ENCODE measurements around the gene NAP1L3.

Gene NAP1L3, protein sequence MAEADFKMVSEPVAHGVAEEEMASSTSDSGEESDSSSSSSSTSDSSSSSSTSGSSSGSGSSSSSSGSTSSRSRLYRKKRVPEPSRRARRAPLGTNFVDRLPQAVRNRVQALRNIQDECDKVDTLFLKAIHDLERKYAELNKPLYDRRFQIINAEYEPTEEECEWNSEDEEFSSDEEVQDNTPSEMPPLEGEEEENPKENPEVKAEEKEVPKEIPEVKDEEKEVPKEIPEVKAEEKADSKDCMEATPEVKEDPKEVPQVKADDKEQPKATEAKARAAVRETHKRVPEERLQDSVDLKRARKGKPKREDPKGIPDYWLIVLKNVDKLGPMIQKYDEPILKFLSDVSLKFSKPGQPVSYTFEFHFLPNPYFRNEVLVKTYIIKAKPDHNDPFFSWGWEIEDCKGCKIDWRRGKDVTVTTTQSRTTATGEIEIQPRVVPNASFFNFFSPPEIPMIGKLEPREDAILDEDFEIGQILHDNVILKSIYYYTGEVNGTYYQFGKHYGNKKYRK

GRCh38 chrX:93673056-93673868 is at the start of gene NAP1L3:
TSS of gene NAP1L3 (minus strand) at chrX:93673578. CDS start at chrX:93673304, 274 bp downstream.
- peak; percentile 57 for DNase-seq (ENCODE audit: low read depth)
- H3K4me3 ChIP-seq (ENCODE audit: low read depth, low read length): peak within 1 kb of the TSS; percentile 64

- H3K4me3 ChIP-seq (ENCODE audit: low read depth, low read length): no peak overlapping the region
- DNase-seq (ENCODE audit: low read depth): no peak
Measured at GRCh38 chrX:93711076-93711475, 37.7 kb upstream of the NAP1L3 start.

DNA sequence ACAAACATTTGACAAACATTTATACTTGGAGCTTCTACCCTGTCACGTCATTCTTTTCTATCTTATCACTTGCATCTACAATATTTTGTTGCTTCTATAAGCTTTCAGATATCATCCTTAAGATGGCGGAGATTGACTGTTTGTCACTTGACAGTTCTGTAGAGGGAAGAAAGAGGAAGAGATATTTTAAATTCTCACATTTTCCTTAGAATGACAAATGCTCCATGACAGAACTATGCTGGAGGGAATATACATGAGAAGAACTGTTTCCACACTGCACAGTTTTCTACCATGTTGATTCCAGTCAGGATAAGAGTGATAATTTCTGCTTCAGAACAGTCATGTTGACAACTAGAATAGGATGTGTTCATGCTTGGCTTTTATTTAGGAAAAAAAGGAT is 30.3 kb upstream of the NAP1L3 start:
- no peak overlapping the region for H3K4me3 ChIP-seq (ENCODE audit: low read depth, low read length)
- DNase-seq (ENCODE audit: low read depth): no peak

- H3K4me3 ChIP-seq (ENCODE audit: low read depth, low read length): no peak overlapping the region
- no peak for DNase-seq (ENCODE audit: low read depth)
Measured at GRCh38 chrX:93695981-93696380, 22.6 kb upstream of the NAP1L3 start.

DNA sequence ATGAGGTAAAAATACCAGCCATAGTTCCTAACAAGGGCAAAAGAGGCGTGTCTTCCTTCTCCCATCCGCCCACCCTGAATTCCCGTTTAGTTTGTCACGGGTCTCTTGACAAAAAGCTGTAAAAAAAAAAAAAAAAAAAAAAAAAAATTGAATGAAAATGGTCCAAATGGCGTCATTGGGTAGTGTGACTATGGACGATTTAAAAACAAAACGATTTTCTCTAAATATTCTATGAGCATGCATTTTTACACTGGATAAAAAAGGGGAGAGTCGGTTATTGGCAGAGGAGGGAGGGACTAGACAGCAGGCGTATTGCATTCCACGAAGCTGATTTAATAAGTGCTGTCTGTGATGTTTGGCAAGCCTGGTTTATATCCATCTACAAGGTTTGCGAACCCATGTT is 492 bp upstream of the NAP1L3 start, which contains the start of gene FAM133A:
Gene FAM133A, plus strand, starts transcription at position 338 of the 403 bp plus-strand sequence. CDS start 35,214 bp downstream, outside the sequence.
- DNase-seq (ENCODE audit: low read depth): peak; percentile 15
- peak within 1 kb of the TSS; percentile 64 for H3K4me3 ChIP-seq (ENCODE audit: low read depth, low read length)

DNA sequence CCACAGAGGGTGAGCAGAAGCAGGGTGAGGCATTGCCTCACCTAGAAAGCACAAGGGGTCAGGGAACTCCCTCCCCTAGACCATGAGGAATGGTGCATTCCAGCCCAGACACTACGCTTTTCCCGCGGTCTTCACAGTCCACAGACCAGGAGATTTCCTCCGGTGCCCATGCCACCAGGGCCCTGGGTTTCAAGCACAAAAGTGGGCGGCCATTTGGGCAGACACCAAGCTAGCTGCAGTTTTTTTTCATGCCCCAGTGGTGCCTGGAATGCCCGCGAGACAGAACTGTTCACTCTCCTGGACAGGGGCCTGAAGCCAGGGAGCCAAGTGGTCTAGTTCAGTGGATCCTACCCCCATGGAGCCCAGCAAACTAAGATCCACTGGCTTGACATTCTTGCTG is 12.8 kb downstream of the NAP1L3 start:
- no peak overlapping the region for H3K4me3 ChIP-seq (ENCODE audit: low read depth, low read length)
- no peak for DNase-seq (ENCODE audit: low read depth)

GRCh38 chrX:93649381-93649780 is 24.0 kb downstream of the NAP1L3 start:
- DNase-seq (ENCODE audit: low read depth): no peak
- H3K4me3 ChIP-seq (ENCODE audit: low read depth, low read length): no peak overlapping the region

GRCh38 chrX:93637591-93637990 is 35.8 kb downstream of the NAP1L3 start:
- H3K4me3 ChIP-seq (ENCODE audit: low read depth, low read length): no peak overlapping the region
- no peak for DNase-seq (ENCODE audit: low read depth)
